Measurements from ENCODE around the gene SLC9A9. TPM values are rescaled to one million over a fixed set of nuclear protein-coding genes. Genes with fewer than 3 reads are reported as not detected.

Gene SLC9A9
- polyA plus RNA-seq, 1 donor (not counting 4 experiments of a cell fraction or from before 2014, with no cell fraction given), result 5.2 TPM

- no peak overlapping the region for H3K27ac ChIP-seq (ENCODE audit: control insufficient read depth, insufficient read depth, low read length)
- FAIRE-seq, result no peak
- dilution Hi-C loops (cut with MboI; ENCODE audit: extremely low pct_ligation_motif_present, low sequenced_read_pairs), result no loop called here
These were observed 592.5 kb downstream of the SLC9A9 start for GRCh38 chr3:143255739-143256138.

DNA sequence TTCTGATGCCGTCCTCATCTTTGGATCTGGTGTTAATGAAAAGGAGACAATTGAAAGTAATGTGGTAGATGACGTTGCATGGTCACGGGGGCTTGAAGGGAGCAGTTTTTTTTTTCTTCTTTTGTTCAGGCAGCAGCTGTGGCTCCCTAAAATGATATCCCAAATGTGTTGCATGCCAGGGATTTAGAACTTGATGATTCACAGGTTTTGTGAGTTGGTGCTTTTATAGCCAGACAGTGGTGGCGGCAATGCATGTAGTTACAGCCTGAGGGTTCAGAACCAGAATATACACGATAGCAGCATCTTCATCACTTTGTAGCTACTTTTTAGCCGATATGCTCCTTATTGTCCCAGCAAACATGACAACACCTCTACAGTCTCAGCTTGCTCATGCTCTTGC, 595.3 kb downstream of the SLC9A9 start:
- Histone ChIP-seq H3K27ac (ENCODE audit: control insufficient read depth, insufficient read depth, low read length) (no peak overlapping the region), H3K4me1 (ENCODE audit: control insufficient read depth, extremely low read depth, insufficient read depth, low read length) (peaks cover 8% of the 10 kb centered on the region), H3K36me3 (ENCODE audit: control insufficient read depth in 2 of 2, extremely low read depth in 1 of 2, insufficient read depth in 2 of 2, low read length in 2 of 2) (no peaks in the 10 kb centered on the region), H3K9me3 (ENCODE audit: control insufficient read depth, low read depth, low read length) (no peaks in the 10 kb centered on the region), H3K4me3 (ENCODE audit: control insufficient read depth in 2 of 3, extremely low read depth in 1 of 3, insufficient read depth in 2 of 3, low read depth in 1 of 3, low read length in 3 of 3) (no peak overlapping the region), H3K4me2 (ENCODE audit: control insufficient read depth, extremely low read depth, insufficient read depth, low read depth, low read length) (no peak overlapping the region), H3K27me3 (ENCODE audit: control insufficient read depth, extremely low read depth, insufficient read depth, low read length) (no peaks in the 10 kb centered on the region), H3K9ac (ENCODE audit: control insufficient read depth, extremely low read depth, insufficient read depth, low read length) (no peak overlapping the region), H3K9me1 (ENCODE audit: control insufficient read depth, extremely low read depth, insufficient read depth, low read length) (no peaks in the 10 kb centered on the region), H3K79me2 (ENCODE audit: control insufficient read depth, insufficient read depth, low read length) (no peaks in the 10 kb centered on the region), H4K20me1 (ENCODE audit: control insufficient read depth, extremely low read depth, insufficient read depth, low read length) (no peaks in the 10 kb centered on the region), H2AFZ (ENCODE audit: control insufficient read depth, low read length) (no peak overlapping the region)
- dilution Hi-C loops (cut with MboI; ENCODE audit: extremely low pct_ligation_motif_present, low sequenced_read_pairs), result no loop called here
- TF ChIP-seq EZH2 (IDR thresholded peaks at IDR 0.05; ENCODE audit: low read length), result no peak
- TF ChIP-seq CTCF (optimal IDR thresholded peaks at IDR 0.05 in 1 of 3, IDR thresholded peaks at IDR 0.05 in 1 of 3, conservative IDR thresholded peaks at IDR 0.05 in 1 of 3; ENCODE audit: extremely low read depth in 1 of 3, insufficient read depth in 2 of 3, low read length in 3 of 3), result no peak
- no peak for FAIRE-seq
- DNase-seq (ENCODE audit: low read depth, low spot score), result no peak

More at GRCh38 chr3:143255739-143256138, 592.5 kb downstream of the SLC9A9 start:
- TF ChIP-seq EZH2 (IDR thresholded peaks at IDR 0.05; ENCODE audit: low read length), result no peak
- TF ChIP-seq CTCF (optimal IDR thresholded peaks at IDR 0.05 in 1 of 3, IDR thresholded peaks at IDR 0.05 in 1 of 3, conservative IDR thresholded peaks at IDR 0.05 in 1 of 3; ENCODE audit: extremely low read depth in 1 of 3, insufficient read depth in 2 of 3, low read length in 3 of 3), result no peak
- H4K20me1 ChIP-seq (ENCODE audit: control insufficient read depth, extremely low read depth, insufficient read depth, low read length), result no peaks in the 10 kb centered on the region
- no peaks in the 10 kb centered on the region for H3K27me3 ChIP-seq (ENCODE audit: control insufficient read depth, extremely low read depth, insufficient read depth, low read length)
- H3K4me2 ChIP-seq (ENCODE audit: control insufficient read depth, extremely low read depth, insufficient read depth, low read depth, low read length), result no peak overlapping the region
- H3K9me1 ChIP-seq (ENCODE audit: control insufficient read depth, extremely low read depth, insufficient read depth, low read length), result no peaks in the 10 kb centered on the region
- H3K4me1 ChIP-seq (ENCODE audit: control insufficient read depth, extremely low read depth, insufficient read depth, low read length), result peaks cover 3% of the 10 kb centered on the region
- no peak overlapping the region for H3K9ac ChIP-seq (ENCODE audit: control insufficient read depth, extremely low read depth, insufficient read depth, low read length)
- no peak overlapping the region for H3K4me3 ChIP-seq (ENCODE audit: control insufficient read depth in 2 of 3, extremely low read depth in 1 of 3, insufficient read depth in 2 of 3, low read depth in 1 of 3, low read length in 3 of 3)
- no peaks in the 10 kb centered on the region for H3K79me2 ChIP-seq (ENCODE audit: control insufficient read depth, insufficient read depth, low read length)
- H3K9me3 ChIP-seq (ENCODE audit: control insufficient read depth, low read depth, low read length), result no peaks in the 10 kb centered on the region
- DNase-seq (ENCODE audit: low read depth, low spot score), result no peak
- H2AFZ ChIP-seq (ENCODE audit: control insufficient read depth, low read length), result no peak overlapping the region
- H3K36me3 ChIP-seq (ENCODE audit: control insufficient read depth in 2 of 2, extremely low read depth in 1 of 2, insufficient read depth in 2 of 2, low read length in 2 of 2), result no peaks in the 10 kb centered on the region

Data from keratinocyte (primary cell).